GM18868 (cell line): ENCODE measurements around the gene BCORL1.

ENCODE experiments used
- ATAC-seq: cut with Tn5 transposase; IDR thresholded peaks from one replicate; pipeline ENCODE4 v1.9.1; 2021; ENCODE audit warnings: mild to moderate bottlenecking, moderate library complexity; ENCODE audit not compliant: unreplicated experiment

BCORL1 gene

DNA sequence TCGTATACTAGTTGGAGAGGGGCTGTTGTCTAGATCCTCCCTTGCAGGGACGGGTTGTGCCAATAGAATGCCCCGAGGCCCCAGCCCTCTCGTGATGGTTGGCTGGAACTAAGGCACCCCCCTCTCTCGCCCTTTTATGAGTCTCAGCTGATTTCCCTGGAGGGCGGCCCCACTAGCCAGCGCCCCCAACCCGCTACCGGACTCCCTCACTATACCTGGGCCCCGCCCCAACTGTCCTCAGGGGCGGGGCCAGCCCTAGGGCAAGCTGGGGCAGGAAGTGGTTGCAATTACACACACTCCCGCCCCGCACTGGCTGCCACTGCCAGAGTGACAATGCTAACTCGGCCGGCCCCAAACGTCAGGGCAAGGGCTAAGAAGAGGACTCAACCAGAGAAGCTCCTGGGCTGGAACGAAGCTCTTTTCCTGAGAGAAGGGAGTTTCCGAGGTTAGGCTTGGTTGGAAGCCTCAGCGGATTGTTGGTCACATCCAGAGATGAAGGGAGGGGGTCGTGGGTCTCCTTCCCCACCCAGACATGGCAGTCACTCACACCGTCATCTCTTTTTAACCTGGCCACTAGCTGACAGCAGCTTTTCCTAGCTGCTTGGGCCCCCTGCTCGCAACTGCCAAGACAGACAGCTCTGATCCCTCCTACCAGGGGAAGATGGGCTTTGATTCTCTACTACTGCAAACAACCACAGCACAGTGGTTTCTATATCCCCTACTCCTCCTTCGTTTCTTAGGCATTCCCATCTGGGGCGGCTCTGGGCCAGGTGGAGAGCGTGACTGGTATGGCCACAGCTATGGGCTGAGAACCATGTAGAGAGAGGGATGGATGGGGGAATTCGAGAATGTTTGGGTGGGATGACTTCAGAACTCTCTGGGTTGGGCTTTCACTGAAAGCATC, 21.0 kb upstream of the BCORL1 start:
- ATAC-seq = peak; percentile 91

GRCh38 chrX:129963729-129964128, 18.7 kb upstream of the BCORL1 start:
- ATAC-seq = no peak

DNA sequence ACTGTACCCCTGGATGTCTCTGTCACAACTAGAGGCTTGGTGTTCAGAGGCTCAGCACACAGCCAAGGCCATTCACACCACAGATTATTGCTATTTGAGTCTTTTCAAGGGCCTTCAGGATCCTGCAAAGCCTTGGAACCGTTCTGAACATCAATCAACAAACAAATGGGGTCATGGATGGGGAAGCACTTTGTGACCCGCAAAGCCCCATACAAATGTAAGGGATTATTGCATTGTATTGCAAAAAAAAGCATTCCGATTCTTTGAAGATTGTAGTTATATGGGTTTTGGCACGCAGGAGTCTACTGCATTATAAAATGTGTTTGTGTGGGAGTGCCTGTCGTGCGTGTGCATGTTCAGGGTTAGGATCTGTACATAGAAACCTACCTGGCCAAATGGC, 17.3 kb upstream of the BCORL1 start:
- ATAC-seq = no peak

- ATAC-seq = no peak
Measured at GRCh38 chrX:129968968-129969367, 13.5 kb upstream of the BCORL1 start.

DNA sequence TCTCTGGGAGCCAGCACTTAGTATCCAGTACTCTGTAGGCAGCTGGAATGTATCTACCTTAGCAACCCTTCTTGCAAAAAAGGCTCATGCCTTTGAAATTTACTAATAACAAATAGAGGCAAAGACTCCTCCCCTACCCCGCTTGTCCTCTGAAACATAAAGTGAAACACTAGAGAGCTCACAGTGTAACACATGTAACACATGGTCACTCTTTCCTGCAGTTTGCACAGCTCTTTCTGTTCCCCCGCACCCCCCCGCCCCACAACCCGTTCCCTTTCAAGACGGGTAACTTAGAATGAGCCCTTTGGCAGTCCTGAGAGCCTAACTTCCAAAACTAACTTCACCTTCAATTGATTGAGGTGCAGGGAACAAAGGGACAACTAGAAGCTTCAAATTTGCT, 6.0 kb upstream of the BCORL1 start:
- ATAC-seq = peak; percentile 61

DNA sequence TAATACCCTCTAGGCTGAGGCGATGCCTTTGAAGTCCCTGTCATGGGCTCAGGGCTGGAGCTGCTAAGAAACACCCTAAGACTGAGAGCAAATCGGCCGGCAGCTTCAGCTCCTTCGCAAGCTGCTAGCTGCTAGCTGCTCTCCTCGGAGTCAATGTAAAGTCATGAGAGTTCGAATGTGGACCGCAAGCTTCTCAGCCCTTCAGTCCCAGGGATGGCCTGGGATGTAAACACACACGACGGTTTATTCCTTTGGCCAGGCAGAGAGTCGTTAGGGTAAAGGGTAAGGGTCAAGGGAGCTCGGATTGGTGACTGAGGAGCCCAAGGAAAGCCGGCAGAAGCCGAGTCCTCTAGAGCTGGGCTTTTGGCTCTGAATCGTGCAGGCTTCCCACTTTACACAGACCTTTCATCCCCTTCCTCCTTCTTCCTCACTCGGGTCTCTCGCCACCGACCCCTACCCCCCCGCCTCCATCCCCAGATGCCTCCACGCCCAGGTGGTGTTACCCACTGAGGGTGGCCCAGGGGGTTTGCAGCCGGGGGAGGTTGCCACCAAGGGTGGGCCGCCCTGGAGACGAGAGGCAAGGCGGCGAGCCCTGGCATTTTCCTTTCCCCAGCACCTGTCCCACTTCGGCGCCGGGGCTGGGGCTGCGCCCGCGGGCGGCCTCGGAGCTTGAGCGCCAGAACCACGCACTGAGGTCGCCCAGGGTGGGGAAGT, 3.1 kb upstream of the BCORL1 start:
- no peak for ATAC-seq

DNA sequence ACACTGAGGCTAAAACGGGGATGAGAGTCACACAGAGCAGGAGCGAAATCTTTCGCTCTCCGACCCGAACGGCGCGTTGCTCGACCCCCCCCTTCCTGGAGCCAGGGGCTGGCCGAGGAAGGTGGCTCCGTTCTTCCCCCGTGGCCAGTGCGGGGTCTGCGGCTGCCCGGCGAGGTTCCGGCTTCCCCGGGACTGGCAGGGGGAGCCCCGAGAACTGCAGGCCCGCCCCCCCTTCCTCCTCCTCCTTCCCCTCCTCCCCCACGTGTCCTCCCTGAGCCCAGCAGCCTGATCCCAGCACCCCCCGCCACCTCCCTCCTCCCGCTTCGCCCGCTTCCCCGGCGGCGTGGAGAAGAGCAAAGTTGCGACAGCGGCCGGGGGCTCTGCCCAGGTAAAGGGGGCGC, 2.4 kb upstream of the BCORL1 start:
- ATAC-seq = no peak

DNA sequence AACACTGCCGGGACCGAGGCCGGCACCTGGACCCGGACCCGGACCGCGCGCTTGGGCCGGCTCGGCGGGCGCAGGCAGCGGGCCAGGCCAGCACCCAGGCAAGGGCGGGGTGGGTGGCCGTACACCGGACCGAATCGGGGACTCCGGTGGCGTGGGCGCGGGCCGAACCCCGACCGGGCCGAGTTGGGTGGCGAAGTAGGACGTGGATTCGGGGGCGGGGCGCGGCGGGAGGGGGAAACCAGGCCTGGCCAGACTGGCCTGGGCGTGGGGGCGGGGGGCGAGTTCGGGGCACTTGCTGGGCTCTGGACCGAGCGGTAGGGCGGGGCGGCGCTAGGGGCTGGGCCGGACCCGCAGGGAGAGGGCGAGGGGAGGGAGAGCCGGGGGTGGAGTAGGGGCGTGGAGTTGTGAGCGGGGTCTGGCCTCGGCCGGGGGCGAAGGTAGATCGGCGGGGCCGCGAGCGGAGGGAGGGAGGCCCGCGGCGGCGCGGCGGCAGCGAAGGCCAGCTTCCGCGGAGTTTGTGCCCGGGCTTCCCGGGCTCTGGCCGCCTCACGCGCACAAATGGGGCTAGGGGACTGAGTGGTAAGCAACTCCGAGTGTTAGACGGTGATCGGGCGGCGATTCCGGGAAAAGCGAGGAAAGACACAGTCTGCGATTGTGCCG, 1.8 kb upstream of the BCORL1 start:
- ATAC-seq = no peak

DNA sequence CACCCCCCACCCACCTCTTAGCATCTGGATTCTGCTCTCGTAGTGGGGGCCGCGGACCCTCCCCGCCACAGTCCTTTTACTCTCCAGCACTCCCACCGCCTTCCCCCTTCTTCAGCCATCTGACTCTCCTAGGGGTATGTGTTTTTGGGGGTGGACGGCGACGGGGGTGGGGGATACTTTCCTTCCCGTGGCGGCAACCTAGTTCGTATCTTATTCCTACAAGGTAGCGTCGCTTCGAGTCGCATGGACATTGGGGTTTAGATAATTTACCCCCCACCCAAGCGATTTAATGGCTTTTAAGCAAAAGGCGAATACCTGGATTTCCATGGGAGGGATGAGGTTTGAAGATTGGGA, 1.3 kb upstream of the BCORL1 start:
- ATAC-seq = no peak

DNA sequence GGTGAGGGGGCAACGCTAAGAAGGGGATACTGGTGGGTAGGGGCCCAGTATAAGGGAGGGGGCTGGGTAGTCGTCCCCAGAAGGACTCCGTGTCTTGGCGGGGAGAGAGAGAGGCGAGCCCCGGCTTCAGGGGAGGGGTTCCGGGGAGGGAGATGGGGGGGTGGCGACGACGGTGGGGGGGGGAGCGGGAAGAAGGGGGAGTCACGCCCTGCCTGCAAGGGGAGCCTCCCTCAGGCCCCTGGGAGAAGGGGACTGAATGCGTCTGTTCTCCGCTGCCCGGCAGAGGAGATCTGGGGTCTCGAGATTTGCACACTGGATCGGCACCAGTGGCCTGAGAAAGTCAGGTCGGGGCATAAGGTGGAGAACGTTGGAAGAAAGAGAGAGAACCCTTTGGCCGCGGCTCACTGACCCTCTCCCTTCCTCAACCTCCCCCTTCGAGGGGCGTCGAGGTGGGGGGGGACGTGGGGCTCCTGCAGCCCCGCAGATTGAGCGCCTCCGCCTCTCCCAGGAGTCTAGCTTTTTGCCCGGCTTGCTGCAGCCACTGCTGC, 609 bp upstream of the BCORL1 start:
- ATAC-seq = no peak

DNA sequence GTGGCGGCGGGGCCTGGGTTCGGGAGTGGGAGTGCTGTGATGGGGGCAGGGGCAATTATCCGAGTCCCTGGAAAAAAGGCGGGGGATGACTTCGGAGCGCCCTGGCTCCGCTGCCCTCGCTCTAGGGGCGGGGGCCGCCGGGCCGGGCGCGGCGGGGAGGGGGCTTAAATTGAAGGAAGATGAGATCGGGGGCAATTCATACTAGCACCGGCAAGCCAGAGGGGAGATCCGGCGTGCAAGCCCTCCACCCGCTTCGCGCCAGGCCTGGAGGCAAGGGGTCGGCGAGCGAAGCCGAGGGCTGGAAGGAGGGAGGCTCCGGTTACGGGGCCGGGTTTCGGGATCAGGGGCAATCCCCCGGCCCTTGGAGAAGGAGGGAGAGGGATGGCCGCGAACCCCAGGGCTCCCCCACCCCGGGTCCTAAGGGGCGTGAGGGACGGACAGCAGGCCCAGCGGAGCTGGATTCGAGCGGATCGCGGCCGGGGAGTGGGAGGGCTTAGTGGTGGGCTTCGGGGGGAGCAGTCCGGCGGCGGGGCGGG, 1.2 kb downstream of the BCORL1 start:
- no peak for ATAC-seq

DNA sequence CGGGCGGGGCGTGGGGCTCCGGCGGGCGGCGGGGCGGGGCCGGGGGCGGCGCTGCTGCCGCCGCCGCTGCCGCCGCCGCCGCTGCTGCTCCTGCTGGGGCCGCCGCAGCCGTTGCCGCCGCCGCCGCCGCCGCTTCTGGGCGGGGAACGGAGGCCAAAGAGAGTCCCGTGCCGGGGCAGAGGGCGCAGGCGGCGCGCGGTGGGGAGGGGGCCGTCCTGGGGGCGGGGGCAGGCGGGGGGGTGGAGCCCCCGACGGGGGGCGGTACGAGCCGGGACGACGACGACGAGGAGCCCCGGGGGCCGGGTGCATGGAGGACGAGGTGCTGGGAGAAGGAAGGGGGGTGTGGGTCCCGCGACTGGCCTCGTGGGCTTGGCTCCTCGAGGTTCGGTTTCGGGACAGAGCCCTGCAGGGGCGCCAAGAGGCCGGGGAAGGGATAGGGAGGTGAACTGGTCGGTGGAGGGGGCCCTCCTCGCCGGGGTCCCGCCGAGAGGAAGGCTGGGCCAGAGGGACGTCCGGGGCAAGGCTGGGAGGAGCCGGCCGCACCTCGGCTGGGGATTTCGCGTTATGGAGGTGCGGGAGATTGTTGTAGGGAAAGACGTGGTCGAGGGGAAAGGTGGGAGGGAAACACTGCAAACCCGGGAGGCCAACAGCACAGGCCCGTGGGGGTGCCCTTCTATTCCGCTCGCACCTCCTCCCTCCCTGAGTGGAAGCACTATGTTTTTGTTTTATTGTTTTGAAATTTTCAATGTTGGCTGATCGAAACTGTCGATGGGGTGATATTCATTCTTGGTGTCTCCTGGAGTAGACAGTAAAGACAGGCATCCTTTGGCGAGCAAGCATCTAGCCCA, 1.9 kb downstream of the BCORL1 start:
- no peak for ATAC-seq

DNA sequence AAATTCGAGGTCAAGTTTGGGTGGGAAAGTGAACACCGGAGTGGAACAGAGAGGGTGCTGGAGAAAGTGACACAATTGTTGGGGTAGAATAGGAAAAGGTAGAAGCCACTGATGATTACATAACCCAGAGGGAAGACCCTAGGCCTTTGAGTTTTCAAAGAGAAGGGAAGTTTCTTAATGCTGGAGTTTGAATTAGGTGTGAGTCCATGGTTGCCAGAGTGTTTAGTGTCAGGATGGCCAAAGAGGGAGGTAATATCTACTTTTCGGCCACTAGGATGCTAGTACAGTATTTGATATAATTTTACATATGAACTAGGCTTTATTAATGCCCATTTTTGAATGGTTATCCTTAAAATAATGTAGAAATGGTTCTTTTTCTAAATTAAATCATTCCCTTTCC, 5.4 kb downstream of the BCORL1 start:
- ATAC-seq = no peak

DNA sequence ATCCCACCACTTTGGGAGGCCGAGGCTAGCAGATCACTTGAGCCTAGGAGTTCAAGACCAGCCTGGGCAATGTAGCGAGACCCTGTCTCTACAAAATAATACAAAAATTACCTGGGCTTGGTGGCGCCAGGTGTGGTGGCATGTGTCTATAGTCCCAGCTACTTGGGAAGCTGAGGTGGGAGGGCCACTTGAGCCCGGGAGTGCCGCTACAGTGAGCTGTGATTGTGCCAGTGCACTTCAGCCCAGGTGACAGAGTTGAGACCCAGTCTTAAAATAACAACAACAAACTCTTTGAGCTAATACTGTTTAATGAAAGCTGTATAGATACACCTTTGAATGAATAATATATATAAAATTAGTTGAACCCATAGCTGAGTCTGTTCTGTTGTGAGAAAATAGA, 9.7 kb downstream of the BCORL1 start:
- ATAC-seq = no peak

DNA sequence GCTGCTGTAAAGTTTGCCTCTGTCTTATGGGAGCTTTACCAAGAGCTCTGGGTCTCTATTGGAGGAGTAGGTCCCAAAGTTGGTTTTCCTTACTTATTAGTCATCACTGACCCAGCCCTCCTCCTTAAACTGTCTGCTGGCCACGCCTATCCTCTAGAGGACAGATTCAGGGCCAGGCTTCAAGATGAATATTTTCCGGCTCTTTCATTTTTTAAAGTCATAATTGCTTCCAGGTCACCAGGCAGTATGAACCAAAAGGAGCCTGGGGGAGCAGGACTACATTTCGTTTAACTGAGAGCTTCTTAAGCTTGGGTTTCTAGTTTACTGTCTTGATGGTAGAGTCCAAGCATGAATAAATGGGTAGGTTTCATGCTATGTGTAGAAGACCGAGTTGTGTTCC, 13.7 kb downstream of the BCORL1 start:
- ATAC-seq = no peak

- ATAC-seq = no peak
Measured at GRCh38 chrX:129997086-129997485, 14.7 kb downstream of the BCORL1 start.

- no peak for ATAC-seq
Measured at GRCh38 chrX:129998021-129998420, 15.6 kb downstream of the BCORL1 start.

DNA sequence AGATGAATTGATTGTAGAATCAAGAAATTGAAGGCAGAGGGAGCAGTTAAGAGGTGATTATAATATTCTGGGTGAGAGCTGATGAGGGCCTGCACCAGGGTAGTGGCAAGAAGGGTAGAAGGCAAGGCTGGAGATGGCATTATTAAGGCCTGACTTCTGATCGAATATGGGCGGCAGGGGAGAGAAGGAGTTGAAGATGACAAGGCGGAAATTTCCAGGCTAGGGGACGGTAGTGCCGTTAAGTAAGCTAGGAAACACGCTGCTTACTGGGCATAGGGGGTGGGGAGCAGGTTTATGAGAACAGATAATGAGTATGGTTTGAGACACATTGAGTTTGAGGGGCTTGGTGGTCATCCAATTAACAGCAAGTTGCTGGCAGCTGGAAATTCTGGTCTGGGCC, 19.5 kb downstream of the BCORL1 start:
- no peak for ATAC-seq

DNA sequence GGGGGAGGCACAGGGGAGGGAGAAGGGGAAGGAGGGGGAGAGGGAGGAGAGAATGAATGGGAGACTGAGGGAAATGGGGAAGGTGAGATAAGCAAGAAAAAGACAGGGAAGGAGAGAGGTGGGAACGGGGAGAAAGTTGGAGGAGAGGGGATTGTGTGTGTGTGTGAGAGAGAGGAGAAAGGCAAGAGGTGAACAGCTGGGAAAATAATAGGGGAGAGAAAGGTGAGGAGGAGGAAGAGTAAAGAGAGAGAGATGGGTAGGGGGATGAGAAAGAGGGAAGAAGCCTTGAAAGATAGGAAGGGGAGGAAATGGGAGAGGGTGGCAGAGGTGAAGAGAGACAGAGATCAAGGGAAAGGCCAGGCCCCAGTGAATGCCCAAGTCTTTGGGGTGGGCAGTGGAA, 20.1 kb downstream of the BCORL1 start:
- no peak for ATAC-seq

DNA sequence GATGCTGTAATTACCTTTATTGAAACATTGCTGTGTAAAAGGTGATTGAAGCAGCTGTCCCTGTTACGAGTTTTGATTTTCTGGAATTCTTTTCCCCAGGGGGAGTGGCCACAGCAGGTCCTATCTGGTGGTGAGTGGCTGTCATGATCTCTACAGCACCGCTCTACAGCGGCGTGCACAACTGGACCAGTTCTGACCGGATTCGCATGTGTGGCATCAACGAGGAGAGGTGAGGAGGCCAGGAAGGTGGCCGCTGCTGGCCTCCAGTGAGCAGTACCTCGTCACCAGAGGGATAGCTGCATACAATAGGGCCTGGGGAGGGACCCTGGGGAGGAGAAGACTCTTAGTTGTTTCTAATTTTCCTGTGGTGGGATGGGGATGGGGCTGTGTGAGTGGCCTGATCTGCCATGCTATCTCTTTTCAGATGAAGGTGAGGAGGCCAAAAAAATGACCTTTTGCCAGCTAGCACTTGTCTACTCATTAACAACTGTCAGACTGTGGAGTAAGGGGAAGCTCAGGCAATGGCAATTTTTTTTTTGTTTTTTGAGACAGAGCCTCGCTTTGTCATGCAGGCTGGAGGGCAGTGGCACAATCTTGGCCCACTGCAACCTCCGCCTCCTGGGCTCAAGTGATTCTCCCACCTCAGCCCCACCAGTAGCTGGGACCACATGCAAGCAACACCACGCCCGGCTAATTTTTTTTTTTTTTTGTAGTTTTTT, 22.8 kb downstream of the BCORL1 start:
- ATAC-seq = no peak
